Endodermal cell (in vitro differentiated cells): ENCODE results near the gene ZNF32. TPM values are rescaled to one million over a fixed set of nuclear protein-coding genes. Genes with fewer than 3 reads are reported as not detected.

Experiments
- DNase-seq: peaks from one replicate; pipeline ENCODE4 v3.0.0-alpha.2; 2017
- H3K27ac ChIP-seq: 2 replicates; pipeline ENCODE4 v1.5.1; 2013; ENCODE audit warnings: mild to moderate bottlenecking, low read depth, low read length, moderate library complexity
- H3K27me3 ChIP-seq: 2 replicates; pipeline ENCODE4 v1.6.1; 2013; ENCODE audit warnings: mild to moderate bottlenecking, low read length, moderate library complexity; ENCODE audit not compliant: insufficient read depth, control insufficient read depth, poor library complexity, severe bottlenecking
- H3K36me3 ChIP-seq: 2 replicates; pipeline ENCODE4 v1.7.0; 2013; ENCODE audit warnings: mild to moderate bottlenecking, low read length, moderate library complexity; ENCODE audit not compliant: control insufficient read depth, insufficient read depth
- H3K4me1 ChIP-seq: one replicate; pipeline ENCODE4 v1.7.0; 2013; ENCODE audit warnings: low read length; ENCODE audit not compliant: control insufficient read depth, insufficient read depth
- H3K4me3 ChIP-seq: 2 replicates; pipeline ENCODE4 v1.5.1; 2013; ENCODE audit warnings: mild to moderate bottlenecking, low read length, moderate library complexity
- H3K9ac ChIP-seq: 2 replicates; pipeline ENCODE4 v1.6.1; 2013; ENCODE audit warnings: mild to moderate bottlenecking, low read length, moderate library complexity; ENCODE audit not compliant: poor library complexity, severe bottlenecking; ENCODE audit errors: extremely low read depth
- H3K9me3 ChIP-seq: 2 replicates; pipeline ENCODE4 v1.6.1; 2013; ENCODE audit warnings: mild to moderate bottlenecking, low read length, moderate library complexity; ENCODE audit not compliant: control insufficient read depth
- H3K27ac Mint-ChIP-seq: 2 replicates; pipeline ENCODE4 v1.8.0; 2020; ENCODE audit warnings: mixed read lengths
- H3K27me3 Mint-ChIP-seq: 2 replicates; pipeline ENCODE4 v1.8.0; 2021; ENCODE audit warnings: mild to moderate bottlenecking, mixed read lengths; ENCODE audit not compliant: insufficient read depth
- H3K36me3 Mint-ChIP-seq: 2 replicates; pipeline ENCODE4 v1.8.0; 2020; ENCODE audit warnings: low read depth, mixed read lengths
- H3K4me1 Mint-ChIP-seq: 2 replicates; pipeline ENCODE4 v1.8.0; 2020; ENCODE audit warnings: mixed read lengths
- H3K4me3 Mint-ChIP-seq: 2 replicates; pipeline ENCODE4 v1.8.0; 2020; ENCODE audit warnings: mild to moderate bottlenecking, moderate library complexity, mixed read lengths
- H3K9me3 Mint-ChIP-seq: 2 replicates; pipeline ENCODE4 v1.8.0; 2020; ENCODE audit warnings: mild to moderate bottlenecking, mixed read lengths
- WGBS, 2 experiments: methylation state at CpG; one replicate each; pipeline versions ENCODE4 v1.1.5 to v1.1.7; 2013; ENCODE audit warnings: missing lambda C conversion rate in 2 of 2, mixed read lengths in 1 of 2; ENCODE audit not compliant: insufficient coverage in 1 of 2, insufficient read length in 1 of 2; 5-methylcytosine and 5-hydroxymethylcytosine counted together
- total RNA-seq, 2 donors: library from RNA; stranded (reverse); fragmentation: NEBNext Ultra II Directional in 1 of 2; extraction: Animal tissue kit (Norgen Biotek cat#: 25700) in 1 of 2; gene quantifications; 2 replicates in 1 of 2; 3 replicates in 1 of 2; pipeline ENCODE4 v1.2.1, GENCODE V29; 2021
- TF ChIP-seq, protein P1 (sequence below): fragments of 200-600 bp; sonication (generic); conservative IDR thresholded peaks from 2 replicates; pipeline ENCODE4 v1.5.0; 2021; ENCODE audit warnings: antibody characterized with exemption, mild to moderate bottlenecking

The ZNF32 gene
- total RNA-seq, 2 donors from 2014 or later, result 21.4 to 29.0 TPM

DNA sequence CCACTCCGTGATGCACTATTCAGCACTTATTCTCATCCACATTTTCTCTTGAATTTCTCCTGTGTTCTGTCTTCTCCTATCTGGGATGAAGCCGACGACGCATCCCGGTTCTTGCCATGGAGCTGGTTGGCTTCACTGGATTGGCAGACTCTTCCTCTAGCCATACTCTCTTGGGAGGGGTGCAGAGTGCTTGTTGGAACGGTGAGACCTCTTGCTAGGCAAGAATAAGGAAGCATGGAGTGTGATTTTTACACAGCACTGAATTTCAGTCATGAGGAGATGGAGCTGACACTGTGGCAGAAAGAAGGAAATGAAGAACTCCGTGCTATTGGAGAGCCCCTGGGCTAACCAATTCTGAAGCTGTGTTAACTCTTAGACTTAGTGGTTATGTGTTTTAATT lies 28.2 kb upstream of the ZNF32 start:
- no peak overlapping the region for H3K27ac ChIP-seq
- H3K9me3 Mint-ChIP-seq, result no peaks in the 10 kb centered on the region
- no peak for DNase-seq
- H3K9me3 ChIP-seq, result no peaks in the 10 kb centered on the region
- H3K4me1 Mint-ChIP-seq, result no peaks in the 10 kb centered on the region
- H3K4me3 Mint-ChIP-seq, result no peak overlapping the region
- no peak overlapping the region for H3K9ac ChIP-seq
- no peaks in the 10 kb centered on the region for H3K4me1 ChIP-seq
- H3K4me3 ChIP-seq, result no peak overlapping the region
- WGBS, 2 experiments, result 83 to 87% methylated on average over 2 to 7 of the region's 7 CpGs
- no peaks in the 10 kb centered on the region for H3K36me3 ChIP-seq
- H3K36me3 Mint-ChIP-seq, result no peaks in the 10 kb centered on the region
- H3K27me3 Mint-ChIP-seq, result peaks cover 9% of the 10 kb centered on the region
- TF ChIP-seq, protein P1, sequence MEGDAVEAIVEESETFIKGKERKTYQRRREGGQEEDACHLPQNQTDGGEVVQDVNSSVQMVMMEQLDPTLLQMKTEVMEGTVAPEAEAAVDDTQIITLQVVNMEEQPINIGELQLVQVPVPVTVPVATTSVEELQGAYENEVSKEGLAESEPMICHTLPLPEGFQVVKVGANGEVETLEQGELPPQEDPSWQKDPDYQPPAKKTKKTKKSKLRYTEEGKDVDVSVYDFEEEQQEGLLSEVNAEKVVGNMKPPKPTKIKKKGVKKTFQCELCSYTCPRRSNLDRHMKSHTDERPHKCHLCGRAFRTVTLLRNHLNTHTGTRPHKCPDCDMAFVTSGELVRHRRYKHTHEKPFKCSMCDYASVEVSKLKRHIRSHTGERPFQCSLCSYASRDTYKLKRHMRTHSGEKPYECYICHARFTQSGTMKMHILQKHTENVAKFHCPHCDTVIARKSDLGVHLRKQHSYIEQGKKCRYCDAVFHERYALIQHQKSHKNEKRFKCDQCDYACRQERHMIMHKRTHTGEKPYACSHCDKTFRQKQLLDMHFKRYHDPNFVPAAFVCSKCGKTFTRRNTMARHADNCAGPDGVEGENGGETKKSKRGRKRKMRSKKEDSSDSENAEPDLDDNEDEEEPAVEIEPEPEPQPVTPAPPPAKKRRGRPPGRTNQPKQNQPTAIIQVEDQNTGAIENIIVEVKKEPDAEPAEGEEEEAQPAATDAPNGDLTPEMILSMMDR, result no peak
- H3K27ac Mint-ChIP-seq, result no peak overlapping the region
- no peaks in the 10 kb centered on the region for H3K27me3 ChIP-seq

DNA sequence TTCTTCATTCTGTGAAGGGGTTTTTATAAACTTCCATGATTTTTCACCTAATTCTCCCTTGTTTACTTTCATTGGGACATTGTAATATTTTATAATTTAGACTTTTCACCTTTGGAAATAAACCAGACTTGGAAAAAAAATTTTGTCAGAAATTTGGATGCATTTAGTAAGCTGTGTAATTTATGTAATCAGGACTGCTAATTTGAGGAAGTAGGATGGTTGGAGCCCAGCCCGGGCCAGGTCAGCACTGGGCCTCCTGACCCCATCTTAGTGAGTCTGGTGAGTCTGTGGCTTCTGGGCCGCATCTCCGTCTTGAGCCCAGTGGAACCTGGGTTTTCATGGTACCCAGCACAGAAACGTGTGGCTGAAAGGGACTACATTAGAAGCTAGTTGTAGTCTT lies 27.6 kb upstream of the ZNF32 start:
- Mint-ChIP-seq H3K27ac (no peak overlapping the region), H3K36me3 (no peaks in the 10 kb centered on the region), H3K4me1 (no peaks in the 10 kb centered on the region), H3K4me3 (no peak overlapping the region), H3K9me3 (no peaks in the 10 kb centered on the region), H3K27me3 (peaks cover 6% of the 10 kb centered on the region)
- Histone ChIP-seq H3K4me3 (no peak overlapping the region), H3K4me1 (no peaks in the 10 kb centered on the region), H3K9ac (no peak overlapping the region), H3K9me3 (no peaks in the 10 kb centered on the region), H3K36me3 (no peaks in the 10 kb centered on the region), H3K27me3 (peaks cover 3% of the 10 kb centered on the region), H3K27ac (no peak overlapping the region)
- no peak for DNase-seq
- 90 to 92% methylated on average over 2 to 4 of the region's 4 CpGs for WGBS, 2 experiments
- TF ChIP-seq, protein P1, result no peak

DNA sequence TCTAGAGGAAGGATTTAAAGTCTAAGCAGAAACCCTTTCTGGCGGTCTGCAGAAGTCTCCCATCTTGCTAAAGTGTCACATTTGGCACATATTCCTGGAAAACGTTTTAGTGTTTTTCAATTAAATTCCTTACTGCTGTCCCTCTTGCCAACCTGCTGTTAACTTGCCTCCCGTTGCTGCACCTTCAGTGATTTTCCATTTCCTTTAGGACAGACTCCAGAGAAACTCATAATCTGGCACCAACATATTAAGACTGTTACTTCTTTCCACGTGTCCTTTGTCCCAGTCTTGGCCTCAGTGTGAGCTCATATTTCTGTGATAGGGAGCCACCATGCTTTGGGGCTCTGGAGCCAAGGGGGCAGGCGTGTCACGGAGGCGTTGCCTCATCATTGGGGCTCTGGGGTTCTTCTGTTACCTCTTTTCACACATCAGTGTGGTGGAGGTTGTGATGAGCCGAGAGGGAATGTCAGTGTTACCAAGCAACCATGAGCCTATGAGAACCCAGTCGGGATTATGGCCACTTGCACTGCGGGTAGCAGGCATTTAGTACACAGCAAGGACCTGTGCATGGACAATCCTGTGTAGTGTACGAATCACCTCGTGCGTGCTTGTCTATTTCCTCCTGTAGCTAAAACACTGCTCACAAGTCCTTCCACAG lies 26.0 kb upstream of the ZNF32 start:
- TF ChIP-seq, protein P1, result no peak
- Histone ChIP-seq H3K27me3 (peaks cover 8% of the 10 kb centered on the region), H3K9ac (no peak overlapping the region), H3K36me3 (no peaks in the 10 kb centered on the region), H3K4me1 (no peaks in the 10 kb centered on the region), H3K27ac (no peak overlapping the region), H3K4me3 (no peak overlapping the region), H3K9me3 (no peaks in the 10 kb centered on the region)
- Mint-ChIP-seq H3K36me3 (no peaks in the 10 kb centered on the region), H3K4me3 (no peak overlapping the region), H3K27ac (no peak overlapping the region), H3K4me1 (no peaks in the 10 kb centered on the region), H3K9me3 (no peaks in the 10 kb centered on the region), H3K27me3 (peaks cover 22% of the 10 kb centered on the region)
- DNase-seq, result no peak
- WGBS, 2 experiments, result 85 to 95% methylated on average over 8 to 13 of the region's 13 CpGs
